ENCODE results near the gene VARS2. TPM values are rescaled to one million over a fixed set of nuclear protein-coding genes. Genes with fewer than 3 reads are reported as not detected.

VARS2 gene
- total and polyA plus RNA-seq, 9 of the 15 experiments (the other 6 are each of a cell fraction or from before 2014, with no cell fraction given): 1.6 to 53.6 (median 29.9) TPM

GRCh38 chr6:30883685-30884520, 30.1 kb upstream of the VARS2 start, which contains the start of gene DDR1 (continued):
- no peak for TF ChIP-seq MGA (IDR thresholded peaks at IDR 0.05)
- TF ChIP-seq ZKSCAN8 (CRISPR knock-in tag; IDR thresholded peaks at IDR 0.05): no peak
- peak; percentile 30; the same call in 1 of the 2 replicates for TF ChIP-seq RB1 (IDR thresholded peaks at IDR 0.05; ENCODE audit: low read depth)
- no peak for TF ChIP-seq ZKSCAN1 (IDR thresholded peaks at IDR 0.05; ENCODE audit: low read depth, low read length)
- no peak for TF ChIP-seq RERE (CRISPR knock-in tag; IDR thresholded peaks at IDR 0.05; ENCODE audit: borderline replicate concordance)
- no peak for TF ChIP-seq RFX5 (IDR thresholded peaks at IDR 0.05; ENCODE audit: low read depth, low read length)
- TF ChIP-seq PRMT5 (CRISPR knock-in tag; IDR thresholded peaks at IDR 0.05): no peak
- no peak for TF ChIP-seq ATF1 (CRISPR knock-in tag; IDR thresholded peaks at IDR 0.05)
- TF ChIP-seq ATF1 (tag; IDR thresholded peaks at IDR 0.05): no peak
- no peak for TF ChIP-seq ZNF134 (CRISPR knock-in tag; conservative IDR thresholded peaks at IDR 0.05)
- TF ChIP-seq DPF2 (IDR thresholded peaks at IDR 0.05): 0 out of 2 replicates have a peak, but pooled peaks have one; percentile 25
- TF ChIP-seq SNIP1 (IDR thresholded peaks at IDR 0.05; ENCODE audit: low read depth): no peak

Measured in K562 (cell line).